HK-2 (cell line): ENCODE measurements around the gene CD2.
A peak's percentile ranks its signal among the peaks of the same experiment; 100 is the strongest.

Experiments used
- DNase-seq: peaks from one replicate; pipeline ENCODE4 v3.0.0-alpha.2; 2018; ENCODE audit not compliant: unreplicated experiment

The CD2 gene

DNA sequence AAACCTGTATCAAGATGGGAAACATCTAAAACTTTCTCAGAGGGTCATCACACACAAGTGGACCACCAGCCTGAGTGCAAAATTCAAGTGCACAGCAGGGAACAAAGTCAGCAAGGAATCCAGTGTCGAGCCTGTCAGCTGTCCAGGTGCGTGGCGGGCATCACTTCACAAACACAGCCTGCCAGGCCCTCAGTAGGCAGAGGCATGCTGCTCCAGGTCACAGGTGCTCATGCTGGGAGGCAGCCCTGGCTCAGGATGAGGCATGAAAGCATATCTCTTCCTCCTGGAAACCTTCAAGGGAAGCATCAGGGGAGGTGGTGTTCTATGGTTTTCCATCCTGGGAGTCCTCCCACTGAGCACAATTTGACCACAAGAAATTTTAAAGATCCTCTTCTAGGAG, 6.3 kb downstream of the CD2 start:
- DNase-seq = no peak

DNA sequence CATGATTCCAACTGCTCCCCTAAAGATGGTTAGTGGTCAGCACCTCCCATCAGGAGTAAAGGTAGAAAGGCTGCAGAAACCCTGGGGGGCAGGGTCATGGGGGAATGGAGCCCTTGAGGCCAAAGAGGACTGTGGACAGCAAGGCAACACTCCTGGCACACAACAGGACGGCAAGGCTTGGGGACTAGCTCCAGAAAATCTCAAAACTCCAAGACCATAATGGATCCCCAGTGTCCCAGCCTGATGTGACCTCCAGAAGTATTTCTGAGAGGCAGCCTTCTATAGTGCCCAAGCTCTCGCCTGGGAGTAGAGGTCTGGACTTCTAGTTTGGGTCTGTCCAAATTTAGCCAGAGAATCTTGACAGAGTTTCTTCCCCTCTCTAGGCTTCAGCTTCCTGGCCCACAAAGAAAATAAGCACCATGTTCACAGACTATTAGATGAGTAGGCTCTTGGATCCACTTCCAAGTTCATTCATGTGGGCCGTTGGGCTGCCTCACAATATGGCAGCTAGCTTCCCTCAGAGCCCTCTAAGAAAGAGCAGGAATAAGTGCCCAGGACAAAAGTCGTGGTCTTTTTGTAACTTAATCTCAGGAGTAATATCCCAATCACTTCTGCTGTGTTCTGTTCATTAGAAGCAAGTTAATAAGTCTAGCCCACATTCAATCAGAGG, 6.9 kb downstream of the CD2 start:
- no peak for DNase-seq

DNA sequence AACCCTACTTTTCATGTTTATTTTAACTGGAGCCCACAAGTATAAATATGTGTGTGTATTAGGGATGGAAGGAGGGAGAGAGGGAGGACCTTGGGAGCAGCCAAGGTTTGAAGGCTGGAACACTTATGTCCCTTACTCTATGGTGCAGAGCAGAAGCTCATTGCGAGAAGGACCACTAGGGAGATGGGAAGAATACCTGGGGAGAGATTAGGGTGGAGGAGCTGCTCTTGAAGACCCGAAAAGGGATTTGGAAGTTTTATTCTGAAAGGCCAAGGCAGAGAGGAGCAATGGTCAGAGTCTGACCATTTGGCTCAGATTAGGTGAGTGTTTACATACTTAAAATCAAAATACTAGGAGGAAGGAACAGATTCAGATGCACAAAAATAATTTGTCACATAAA, 8.1 kb downstream of the CD2 start:
- DNase-seq = no peak

DNA sequence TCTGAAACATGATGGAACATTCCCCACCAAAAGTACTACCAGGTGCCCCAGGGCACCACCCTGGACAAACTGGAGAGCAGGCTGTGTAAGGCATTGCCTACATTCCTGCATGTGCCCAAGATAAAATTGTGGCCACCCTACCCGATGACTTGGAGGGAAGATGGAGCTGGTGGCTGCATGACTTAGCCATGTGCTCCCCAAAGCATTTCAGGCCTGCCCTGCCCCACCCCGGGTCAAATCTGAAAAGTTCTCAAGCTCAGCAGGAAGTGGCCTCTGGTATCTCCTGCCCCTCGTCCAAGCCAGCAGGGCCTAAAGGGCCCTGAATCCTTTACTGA, 8.5 kb downstream of the CD2 start:
- DNase-seq = no peak

DNA sequence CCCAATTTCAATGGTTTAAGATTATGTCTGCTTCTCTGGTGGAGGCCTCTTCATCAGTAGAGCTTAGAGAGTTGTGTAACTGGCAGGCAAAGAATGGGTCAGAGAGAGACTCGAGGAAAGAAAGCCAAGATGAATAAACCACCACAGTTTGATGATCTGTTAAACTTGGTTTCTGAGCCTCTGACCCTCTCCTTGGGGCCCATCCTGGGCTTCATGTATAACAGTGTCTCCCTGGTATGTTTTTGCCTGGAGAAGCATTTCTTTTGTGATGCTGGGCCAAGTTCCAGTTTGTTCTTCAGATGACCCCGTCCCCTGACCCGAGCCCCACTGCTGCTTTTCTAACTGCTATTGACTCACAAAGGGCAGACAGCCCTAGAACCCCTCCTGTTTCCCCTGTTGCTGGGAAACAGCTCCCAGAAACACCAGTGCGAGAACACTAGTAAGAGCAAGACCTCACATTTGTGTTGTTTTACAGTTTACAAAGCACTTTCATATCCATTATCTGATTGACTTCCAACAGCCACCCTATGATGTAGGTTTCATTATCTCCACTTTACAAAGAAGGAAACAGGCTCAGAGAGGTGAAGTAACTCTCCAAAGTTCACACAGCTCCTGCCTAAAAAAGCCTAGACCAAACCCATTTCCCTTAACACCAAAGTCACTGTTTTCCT, 9.0 kb downstream of the CD2 start:
- no peak for DNase-seq

DNA sequence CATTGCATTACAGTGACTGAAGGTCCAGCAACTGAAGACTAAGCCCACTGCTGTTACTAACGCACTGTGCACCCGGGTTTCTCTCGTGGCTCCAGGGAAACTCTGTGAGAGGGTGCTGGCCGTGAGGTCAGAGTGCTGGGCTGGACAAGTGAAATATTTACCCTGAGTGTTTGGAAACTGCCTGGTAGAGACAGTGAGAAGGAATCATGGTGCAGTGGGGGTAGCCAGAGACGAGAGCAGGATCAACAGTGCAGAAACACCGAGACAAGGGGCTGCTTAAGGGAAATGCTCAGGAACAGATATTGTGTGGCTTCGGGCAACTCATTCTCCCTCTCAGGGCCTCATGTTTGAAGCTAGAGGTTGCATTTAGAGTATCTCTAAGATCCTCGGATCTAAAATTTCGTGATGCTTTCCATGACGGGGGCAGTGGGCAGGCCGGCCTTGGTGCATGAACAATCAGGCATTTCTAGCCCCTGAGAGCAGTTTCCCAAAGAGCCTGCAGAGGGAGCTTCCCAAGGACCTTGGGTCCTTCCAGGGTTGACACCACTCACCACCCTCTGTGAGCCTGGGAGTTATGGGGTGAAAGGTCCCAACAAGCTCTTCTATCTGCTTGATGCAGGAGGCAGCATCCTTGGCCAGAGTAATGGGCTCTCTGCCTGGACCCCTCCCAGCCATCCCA, 9.7 kb downstream of the CD2 start:
- peak; percentile 8 for DNase-seq

DNA sequence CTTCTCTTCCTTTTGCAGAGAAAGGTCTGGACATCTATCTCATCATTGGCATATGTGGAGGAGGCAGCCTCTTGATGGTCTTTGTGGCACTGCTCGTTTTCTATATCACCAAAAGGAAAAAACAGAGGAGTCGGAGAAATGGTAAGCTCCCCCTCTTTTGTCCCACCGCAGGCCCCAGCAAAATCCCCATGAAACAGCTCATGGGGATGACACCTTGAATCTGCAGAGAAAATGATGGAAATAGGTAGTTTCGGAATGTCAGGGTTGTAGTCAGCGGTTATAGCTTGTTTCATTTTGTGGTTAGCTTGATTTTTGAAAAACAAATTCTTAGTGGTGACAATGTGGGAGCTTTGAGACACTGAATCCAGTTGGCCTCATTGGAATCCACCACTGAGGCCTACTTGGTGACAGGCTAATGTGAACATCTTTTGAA, 10.3 kb downstream of the CD2 start:
- no peak for DNase-seq

DNA sequence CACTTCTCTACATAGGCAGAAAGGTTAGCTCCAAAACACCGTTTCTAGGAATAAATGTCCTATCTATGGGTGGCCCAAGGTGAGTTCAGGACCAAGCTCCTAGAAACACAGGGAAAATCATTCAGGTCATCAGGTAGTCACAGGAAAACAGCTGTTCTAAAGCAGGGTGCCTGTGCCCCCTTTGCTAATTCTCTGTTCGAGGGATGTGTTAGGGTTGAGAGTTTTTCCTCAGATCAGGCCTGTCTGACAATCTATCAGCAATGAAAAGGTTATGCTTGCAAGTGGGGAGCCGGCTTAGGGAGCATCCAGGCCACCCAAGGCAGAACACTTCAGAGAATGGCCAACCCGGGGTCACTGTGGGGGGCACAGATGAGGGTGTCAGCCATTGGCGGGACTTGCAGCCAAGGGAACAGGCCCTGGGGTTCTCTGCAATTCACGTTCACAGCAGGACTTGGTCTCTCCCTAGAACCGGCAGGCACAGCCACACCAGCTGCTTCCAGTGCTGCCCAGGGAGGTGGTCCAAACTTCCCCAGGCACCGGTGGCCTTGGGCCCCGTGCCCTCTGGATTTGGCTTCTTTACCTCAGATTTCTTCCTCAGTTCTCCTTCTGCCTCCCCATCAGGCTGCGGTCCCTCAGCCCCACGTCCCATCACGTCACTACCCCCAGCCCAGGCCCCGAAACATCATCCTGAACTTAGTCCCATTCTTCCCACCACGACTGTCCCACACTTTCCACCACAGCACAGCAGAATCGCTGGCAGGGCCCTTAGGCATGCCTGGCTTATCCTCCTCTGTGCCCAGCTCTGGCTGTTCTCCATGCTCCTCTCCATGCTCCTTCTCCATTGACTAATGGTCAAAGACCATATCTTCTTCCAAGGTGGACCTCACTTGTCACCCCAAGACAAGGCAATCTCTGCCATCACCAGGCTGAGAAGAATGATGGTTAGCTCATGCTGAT, 11.0 kb downstream of the CD2 start:
- no peak for DNase-seq

DNA sequence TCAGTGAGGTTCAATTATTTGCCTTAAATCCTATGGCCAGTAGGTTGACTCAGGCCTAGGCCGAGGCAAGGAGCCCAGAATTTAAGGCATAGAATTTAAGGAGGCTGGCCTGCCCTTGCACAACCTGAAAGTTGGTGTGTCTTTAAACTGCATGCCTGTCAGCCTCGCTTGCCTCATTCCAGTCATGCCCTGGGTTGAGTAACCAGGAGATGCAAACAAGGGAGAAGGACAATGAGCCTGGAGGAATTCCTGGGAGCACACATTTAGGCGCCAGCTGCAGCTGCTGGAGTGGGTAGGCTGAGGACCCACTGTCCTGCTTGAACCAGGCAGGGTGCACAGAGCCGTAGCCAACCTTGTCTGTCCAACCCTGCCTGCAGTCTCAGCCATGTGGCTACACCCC, 11.7 kb downstream of the CD2 start:
- no peak for DNase-seq

DNA sequence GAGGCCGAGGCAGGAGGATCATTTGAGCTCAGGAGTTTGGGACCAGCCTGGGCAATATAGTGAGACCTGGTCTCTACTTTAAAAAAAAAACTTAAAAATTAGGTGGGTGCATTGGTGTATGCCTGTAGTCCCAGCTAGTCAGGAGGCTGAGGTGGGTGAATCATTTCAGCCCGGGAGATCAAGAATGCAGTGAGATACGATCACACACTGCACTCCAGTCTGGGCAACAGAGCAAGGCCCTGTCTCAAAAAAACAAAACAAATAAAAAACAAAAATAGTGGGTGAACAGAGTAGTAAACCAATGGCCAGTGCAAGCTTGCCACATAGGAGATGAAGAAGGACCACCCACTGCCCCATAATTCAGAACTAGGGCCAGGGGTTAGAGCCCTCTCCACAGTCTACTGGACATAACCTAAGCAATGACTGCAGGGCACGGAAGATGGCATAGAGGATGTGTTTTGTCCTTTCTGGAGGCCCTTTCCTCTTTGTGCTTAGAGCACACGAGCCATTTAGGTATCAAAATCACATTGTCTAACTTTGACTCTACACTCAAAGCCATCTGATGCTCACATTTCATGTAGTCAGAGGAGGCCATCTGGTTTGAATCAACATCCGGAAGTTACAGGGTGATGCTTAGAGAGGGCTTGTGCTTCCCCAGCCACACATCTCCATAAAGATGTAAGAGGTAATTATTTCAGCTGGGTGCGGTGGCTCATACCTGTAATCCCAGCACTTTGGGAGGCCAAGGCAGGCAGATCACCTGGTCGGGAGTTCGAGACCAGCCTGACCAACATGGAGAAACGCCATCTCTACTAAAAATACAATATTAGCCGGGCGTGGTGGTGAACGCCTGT, 12.6 kb downstream of the CD2 start:
- no peak for DNase-seq

DNA sequence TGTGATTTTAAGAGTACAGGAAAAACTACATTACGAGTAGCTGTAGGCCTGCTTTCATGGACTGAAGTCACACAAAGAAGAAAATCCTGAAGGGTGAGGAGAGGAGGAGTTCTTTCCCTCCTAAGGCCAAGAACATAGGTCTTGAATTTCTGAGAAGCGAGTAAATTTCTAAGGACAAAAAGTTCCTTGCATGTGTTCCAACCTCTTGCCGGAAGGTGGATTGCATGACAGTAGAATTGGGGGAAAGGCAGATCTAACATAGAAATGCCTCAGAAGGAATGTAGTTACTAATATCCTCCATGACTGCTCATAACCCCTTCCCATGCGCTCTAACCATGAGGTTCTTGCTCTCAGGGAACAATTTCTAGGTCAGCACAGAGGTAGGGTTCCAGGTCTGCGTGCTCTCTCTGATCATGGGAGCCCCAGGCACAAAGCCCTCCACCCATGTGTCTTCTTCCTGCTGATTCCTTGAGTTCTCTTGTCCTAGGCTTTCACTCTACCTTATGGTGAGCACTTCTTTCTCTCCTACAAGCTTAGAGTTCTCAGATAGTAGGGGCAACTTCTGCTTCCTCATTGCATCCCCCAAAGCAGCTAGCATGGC, 13.7 kb downstream of the CD2 start:
- no peak for DNase-seq

DNA sequence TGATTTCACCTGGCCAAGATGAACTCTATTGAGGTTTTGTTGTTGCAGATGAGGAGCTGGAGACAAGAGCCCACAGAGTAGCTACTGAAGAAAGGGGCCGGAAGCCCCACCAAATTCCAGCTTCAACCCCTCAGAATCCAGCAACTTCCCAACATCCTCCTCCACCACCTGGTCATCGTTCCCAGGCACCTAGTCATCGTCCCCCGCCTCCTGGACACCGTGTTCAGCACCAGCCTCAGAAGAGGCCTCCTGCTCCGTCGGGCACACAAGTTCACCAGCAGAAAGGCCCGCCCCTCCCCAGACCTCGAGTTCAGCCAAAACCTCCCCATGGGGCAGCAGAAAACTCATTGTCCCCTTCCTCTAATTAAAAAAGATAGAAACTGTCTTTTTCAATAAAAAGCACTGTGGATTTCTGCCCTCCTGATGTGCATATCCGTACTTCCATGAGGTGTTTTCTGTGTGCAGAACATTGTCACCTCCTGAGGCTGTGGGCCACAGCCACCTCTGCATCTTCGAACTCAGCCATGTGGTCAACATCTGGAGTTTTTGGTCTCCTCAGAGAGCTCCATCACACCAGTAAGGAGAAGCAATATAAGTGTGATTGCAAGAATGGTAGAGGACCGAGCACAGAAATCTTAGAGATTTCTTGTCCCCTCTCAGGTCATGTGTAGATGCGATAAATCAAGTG, 14.3 kb downstream of the CD2 start:
- no peak for DNase-seq

DNA sequence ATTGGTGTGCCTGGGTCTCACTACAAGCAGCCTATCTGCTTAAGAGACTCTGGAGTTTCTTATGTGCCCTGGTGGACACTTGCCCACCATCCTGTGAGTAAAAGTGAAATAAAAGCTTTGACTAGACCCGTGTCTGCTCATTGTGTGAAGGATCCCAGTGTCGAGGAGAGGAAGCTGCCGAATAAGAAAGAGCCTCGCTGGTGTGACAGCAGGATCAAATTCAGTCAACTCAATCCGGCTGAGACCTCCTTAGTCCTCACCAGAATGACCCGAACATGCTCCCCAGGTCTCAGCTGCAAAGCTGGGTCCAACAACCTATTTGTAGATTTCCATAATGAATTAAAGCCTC, 14.8 kb downstream of the CD2 start:
- DNase-seq = no peak

DNA sequence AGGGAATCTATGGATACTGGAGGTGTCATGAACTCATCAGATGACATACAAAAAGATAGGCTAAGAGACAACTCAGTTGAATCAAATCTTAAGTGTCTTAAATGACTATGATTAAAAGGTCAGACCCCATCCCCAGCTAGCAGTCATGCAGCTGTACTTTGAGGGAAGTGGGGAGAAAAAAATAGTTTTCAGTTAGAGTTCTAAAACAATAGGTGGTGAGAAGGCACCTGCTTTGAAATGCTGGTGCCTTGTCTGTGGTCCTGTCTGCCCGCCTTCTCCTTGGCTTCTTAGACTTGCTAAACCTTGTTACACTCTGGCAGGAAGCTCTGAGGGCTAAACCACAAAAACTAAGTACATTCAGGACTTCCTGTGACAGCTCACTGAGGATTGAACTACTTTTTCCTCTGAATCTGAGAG, 15.3 kb downstream of the CD2 start:
- no peak for DNase-seq

DNA sequence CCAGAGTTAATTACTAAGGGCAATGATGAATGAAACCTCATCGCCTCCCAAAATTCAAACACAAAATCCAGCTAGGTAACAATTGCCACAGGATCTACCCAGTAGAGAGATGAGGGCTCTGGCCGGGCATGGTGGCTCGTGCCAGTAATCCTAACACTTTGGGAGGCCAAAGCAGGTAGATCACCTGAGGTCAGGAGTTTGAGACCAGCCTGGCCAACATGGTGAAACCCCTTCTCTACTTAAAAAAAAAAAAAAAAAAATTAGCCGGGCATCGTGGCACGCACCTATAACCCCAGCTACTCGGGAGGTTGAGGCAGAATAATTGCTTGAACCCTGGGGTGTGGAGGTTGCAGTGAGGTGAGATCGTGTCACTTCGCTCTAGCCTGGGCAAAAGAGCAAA, 15.8 kb downstream of the CD2 start:
- DNase-seq = no peak

DNA sequence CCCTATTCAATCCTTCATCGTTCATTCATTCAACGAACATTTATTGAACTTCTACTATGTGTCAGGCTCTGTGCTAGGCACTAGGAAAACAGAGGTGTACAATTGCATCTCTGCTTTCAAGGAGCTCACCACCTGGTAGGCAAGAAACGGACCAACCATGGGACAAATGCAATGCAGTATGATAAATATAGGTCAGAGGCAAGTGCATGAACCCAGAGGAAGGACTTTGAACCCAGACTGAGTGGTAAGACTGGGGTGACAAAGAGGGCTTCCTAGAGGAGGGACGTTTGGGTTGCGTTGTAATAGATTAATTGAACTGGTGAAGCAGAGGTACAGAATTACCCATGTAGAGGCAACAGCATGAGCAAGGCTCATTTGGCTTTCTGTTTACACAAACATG, 16.4 kb downstream of the CD2 start:
- DNase-seq = no peak

DNA sequence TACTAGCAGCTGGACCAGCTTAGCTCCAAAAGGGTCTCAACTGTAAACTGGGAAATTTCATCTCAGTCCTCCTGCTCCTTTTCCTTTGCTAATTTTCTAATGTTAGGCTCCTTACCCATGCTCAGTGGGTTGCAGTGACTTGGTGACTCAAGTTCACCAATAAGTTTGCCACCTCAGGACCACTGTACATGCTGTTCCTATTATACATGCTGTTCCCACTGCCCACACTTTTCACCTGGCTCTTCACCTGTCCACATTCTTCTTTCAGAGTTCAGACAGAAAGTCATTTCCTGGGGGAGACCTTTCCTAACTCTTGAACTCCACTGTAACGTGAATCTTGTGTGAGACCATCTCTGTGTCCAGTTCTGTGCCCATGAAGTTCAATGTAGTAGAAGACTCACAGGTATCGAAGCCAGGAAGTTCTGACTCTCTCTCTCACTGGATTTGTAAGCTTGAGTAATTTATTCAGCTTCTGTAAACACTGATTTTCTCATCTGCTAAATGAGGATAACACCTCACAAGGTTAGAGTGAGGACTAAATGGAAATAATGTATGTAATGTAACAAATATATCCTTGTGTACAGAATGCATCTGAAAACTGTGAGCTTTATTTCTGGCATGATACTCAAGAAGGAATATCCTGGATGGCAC, 17.9 kb downstream of the CD2 start:
- DNase-seq = no peak

DNA sequence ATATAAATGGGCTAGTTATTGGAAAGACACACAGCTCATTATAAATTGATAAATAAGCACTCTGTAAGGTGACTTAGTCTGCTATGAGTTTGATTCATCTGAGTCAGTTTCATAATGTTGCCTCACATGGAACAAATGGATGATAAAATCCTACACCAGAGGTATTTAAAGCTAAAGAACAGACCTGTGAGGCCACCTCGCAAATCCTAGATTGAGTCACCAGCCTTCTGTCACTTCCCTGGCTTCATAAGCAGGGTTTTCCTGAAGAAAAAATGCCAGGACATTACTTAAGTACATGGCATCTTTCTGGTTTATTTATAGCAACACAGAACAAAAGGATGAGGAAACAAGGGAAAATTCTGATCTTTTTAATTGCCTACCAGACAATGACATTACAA, 18.4 kb downstream of the CD2 start:
- DNase-seq = no peak

DNA sequence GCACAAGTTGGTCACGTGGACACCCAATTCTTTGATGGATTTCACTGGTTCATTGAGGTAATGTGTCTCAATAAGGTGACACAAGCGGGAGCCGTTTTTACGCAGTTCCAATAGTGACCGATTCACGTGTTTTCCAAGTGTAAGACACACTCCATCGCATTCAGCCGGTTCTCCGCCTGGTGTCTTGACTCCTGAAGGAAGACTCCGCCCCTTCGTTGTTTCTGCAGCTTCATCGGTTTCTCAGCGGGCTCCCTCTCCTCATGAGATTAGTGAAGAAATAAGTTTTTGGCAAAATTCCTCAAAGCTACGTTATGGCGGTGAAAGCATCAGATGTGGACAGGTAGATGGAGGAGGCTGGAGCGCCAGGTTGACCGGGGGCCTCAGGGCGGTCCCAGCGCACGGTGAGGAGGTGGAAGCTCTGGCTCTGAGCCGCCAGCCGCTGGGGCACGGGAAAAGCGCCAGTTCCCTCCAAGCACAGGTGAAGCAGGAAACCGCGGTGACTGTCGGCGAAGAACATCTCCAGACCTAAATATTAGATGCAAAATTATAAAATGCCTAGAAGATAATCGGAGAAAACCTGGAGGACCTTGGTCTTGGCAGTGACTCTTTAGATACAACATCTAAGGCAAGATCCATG, 21.0 kb downstream of the CD2 start:
- DNase-seq = no peak
